Measurements from ENCODE around the gene COMMD6. TPM values are rescaled to one million over a fixed set of nuclear protein-coding genes. Genes with fewer than 3 reads are reported as not detected.
A peak's percentile ranks its signal among the peaks of the same experiment; 100 is the strongest.

COMMD6 gene
- total and polyA plus RNA-seq, 2 experiments from 2014 or later: 125 to 396 TPM

DNA sequence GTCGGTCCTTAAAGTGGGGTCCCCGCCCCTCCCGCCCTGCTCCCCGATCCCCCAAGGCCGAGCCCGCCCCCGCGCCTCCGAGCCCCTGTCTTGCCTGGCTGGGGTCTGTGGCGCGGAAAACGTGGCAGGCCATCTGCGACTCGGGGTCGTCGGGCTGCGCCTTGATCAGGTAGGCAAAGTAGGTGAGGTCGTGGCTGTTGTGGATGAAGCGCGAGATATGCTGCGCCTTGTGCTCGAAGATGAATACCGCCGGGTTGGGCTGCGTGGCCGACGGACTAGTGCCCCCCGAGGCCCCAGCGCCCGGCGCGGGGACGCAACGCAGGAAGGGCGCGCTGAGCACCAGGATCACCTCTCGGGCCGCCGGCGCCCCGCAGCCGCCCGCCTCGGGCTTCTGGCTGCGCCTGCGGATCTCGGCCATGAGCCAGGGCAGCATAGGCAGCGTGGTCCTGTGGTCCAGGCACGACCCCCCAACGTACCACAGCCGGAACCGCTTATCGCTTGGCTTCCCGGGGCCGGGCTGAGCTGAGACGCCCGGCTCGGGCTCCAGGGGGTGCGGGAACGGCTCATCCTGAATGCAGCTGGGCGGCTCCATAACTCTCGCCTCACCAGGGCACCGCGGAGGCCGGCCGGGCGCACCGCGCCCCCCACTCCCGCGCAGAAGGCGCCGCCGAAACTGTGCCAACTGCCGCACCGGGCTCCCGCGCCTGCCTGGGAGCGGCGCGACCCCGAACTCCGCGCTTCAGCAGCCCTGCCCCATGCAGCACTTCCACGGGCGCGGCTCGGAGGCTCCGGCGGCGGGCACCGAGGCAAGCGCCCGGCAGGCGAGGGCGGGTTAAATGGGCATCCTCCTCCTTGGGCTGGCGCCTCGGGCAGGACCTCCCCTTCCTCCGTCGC is 56.2 kb downstream of the COMMD6 start:
- Histone ChIP-seq H3K9me3 (ENCODE audit: low read depth) (no peaks in the 10 kb centered on the region), H3K27me3 (no peaks in the 10 kb centered on the region), H3K4me3 (peak overlapping the region; percentile 61), H3K27ac (peak overlapping the region; percentile 88), H3K36me3 (no peaks in the 10 kb centered on the region), H3K4me1 (ENCODE audit: low read depth) (peaks cover 9% of the 10 kb centered on the region)
- TF ChIP-seq, protein P1, sequence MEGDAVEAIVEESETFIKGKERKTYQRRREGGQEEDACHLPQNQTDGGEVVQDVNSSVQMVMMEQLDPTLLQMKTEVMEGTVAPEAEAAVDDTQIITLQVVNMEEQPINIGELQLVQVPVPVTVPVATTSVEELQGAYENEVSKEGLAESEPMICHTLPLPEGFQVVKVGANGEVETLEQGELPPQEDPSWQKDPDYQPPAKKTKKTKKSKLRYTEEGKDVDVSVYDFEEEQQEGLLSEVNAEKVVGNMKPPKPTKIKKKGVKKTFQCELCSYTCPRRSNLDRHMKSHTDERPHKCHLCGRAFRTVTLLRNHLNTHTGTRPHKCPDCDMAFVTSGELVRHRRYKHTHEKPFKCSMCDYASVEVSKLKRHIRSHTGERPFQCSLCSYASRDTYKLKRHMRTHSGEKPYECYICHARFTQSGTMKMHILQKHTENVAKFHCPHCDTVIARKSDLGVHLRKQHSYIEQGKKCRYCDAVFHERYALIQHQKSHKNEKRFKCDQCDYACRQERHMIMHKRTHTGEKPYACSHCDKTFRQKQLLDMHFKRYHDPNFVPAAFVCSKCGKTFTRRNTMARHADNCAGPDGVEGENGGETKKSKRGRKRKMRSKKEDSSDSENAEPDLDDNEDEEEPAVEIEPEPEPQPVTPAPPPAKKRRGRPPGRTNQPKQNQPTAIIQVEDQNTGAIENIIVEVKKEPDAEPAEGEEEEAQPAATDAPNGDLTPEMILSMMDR (IDR thresholded peaks at IDR 0.05; ENCODE audit: low read depth, low read length): no peak
- DNase-seq (ENCODE audit: low read depth in 1 of 2, low spot score in 1 of 2): peak; percentile 33 to 61

DNA sequence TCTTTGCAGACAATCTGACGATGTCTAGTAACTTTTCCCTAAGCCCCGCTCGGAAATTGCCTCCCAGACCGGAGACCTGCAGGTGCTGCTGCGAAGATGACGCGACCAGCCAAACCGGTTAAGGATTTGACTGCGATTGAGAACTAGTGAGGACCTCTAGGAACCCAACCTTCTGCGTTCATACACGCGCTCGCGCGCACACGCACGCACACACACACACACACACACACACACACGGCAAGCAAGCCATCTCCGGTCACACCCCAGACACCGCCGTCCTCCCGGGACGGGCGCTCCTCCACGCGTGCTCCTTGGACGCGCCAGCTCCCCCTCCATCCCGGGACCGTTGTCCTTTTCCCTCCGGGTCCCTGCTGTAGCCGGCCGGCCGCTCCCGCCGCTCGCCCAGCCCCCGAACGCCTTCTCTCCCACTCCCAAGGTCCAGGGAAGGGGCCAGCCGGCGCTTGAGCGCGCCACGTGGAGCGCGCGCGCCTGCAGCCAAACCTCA is 56.9 kb downstream of the COMMD6 start:
- TF ChIP-seq, protein P1 (IDR thresholded peaks at IDR 0.05; ENCODE audit: low read depth, low read length): no peak
- Histone ChIP-seq H3K27ac (no peak overlapping the region), H3K4me1 (ENCODE audit: low read depth) (peaks cover 9% of the 10 kb centered on the region), H3K9me3 (ENCODE audit: low read depth) (no peaks in the 10 kb centered on the region), H3K27me3 (no peaks in the 10 kb centered on the region), H3K4me3 (peak overlapping the region; percentile 61), H3K36me3 (no peaks in the 10 kb centered on the region)
- DNase-seq (ENCODE audit: low read depth in 1 of 2, low spot score in 1 of 2): peak; percentile 53 to 56

DNA sequence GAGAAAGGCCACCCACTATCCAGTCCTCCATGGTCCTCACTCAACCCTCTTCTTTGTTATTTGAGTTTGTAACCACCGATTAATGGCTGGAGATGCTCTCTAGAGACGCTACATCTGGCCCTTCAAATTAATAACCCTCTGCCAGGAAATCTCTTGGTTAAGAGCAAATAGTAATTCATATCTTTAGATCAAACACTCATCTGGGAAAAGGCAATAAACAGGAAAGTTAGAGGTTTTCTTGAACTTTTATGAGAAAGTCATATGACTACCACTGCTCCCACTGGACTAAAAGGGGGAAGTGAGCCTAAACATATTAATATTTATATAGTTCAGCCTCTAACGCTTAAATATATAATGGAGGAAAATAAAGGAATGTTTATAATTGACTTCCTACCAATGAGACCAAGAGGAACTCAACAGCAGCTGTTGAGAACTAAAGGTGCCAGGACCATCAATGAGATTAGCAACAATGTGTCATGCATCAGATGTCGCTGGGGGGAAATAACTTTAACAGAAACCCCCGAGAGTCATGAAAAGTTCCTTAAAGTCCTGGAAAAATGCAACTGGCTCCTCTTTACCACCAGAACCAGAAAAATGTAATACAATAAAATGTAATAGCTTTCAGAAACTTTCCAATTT is 58.4 kb downstream of the COMMD6 start:
- Histone ChIP-seq H3K36me3 (no peaks in the 10 kb centered on the region), H3K9me3 (ENCODE audit: low read depth) (no peaks in the 10 kb centered on the region), H3K27ac (no peak overlapping the region), H3K4me3 (peak overlapping the region; percentile 61), H3K4me1 (ENCODE audit: low read depth) (peaks cover 9% of the 10 kb centered on the region), H3K27me3 (no peaks in the 10 kb centered on the region)
- TF ChIP-seq, protein P1 (IDR thresholded peaks at IDR 0.05; ENCODE audit: low read depth, low read length): no peak
- DNase-seq (ENCODE audit: low read depth in 1 of 2, low spot score in 1 of 2): no peak

DNA sequence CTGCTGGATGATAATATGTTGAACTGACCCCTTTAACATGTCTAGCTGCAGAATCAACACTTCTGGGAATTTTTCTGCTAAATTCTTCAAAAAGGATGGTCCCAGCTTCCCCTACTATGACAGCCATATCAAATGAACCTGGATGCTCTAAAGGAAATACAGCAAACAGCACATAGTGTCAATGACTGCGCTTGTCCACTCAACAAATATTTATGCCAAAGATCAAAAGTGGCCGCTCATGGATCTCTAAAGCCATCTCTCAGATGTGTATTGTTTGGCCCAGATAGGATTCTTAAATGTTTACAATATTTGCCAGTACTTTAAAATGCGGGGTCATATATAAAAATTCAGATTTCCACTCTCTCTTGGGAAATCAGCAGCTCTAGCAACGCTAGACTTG is 59.0 kb downstream of the COMMD6 start:
- DNase-seq (ENCODE audit: low read depth in 1 of 2, low spot score in 1 of 2): no peak
- Histone ChIP-seq H3K27ac (no peak overlapping the region), H3K36me3 (no peaks in the 10 kb centered on the region), H3K4me1 (ENCODE audit: low read depth) (peaks cover 9% of the 10 kb centered on the region), H3K9me3 (ENCODE audit: low read depth) (no peaks in the 10 kb centered on the region), H3K4me3 (no peak overlapping the region), H3K27me3 (no peaks in the 10 kb centered on the region)
- TF ChIP-seq, protein P1 (IDR thresholded peaks at IDR 0.05; ENCODE audit: low read depth, low read length): no peak

Other genes with a start within 250 kb of the COMMD6 start
- gene TBC1D4, start 55.7 kb downstream of the COMMD6 start, total RNA-seq: 43.7 and 45.0 TPM in 2 replicates
- gene TBC1D4, start 55.7 kb downstream of the COMMD6 start, polyA plus RNA-seq: 14.8 and 30.1 TPM in 2 replicates
- 17.8 and 30.6 TPM in 2 replicates for gene UCHL3, start 11.9 kb upstream of the COMMD6 start, total RNA-seq
- gene UCHL3, start 11.9 kb upstream of the COMMD6 start, polyA plus RNA-seq: 72.4 and 81.1 TPM in 2 replicates
- 133 and 232 TPM in 2 replicates for gene LMO7, start 98.5 kb upstream of the COMMD6 start, total RNA-seq
- 139 and 174 TPM in 2 replicates for gene LMO7, start 98.5 kb upstream of the COMMD6 start, polyA plus RNA-seq

Data from cardiac muscle cell (in vitro differentiated cells and primary cell).